A549 (cell line): ENCODE measurements around the gene SUSD3. TPM values are rescaled to one million over a fixed set of nuclear protein-coding genes. Genes with fewer than 3 reads are reported as not detected.
A peak's percentile ranks its signal among the peaks of the same experiment; 100 is the strongest.

Experiments
- ATAC-seq, 2 experiments: fragments of 200-7000 bp in 1 of 2; fragments of >200 bp in 1 of 2; cut with Nextera tagmentation in 1 of 2; cut with Tn5 transposase in 1 of 2; 3 replicates each; pipeline versions ENCODE4 v1.8.0 to v1.9.1; 2018 to 2020; ENCODE audit warnings: mild to moderate bottlenecking in 1 of 2, moderate library complexity in 1 of 2
- CTCF ChIA-PET: fragments of 300-600 bp; sonication (Branson Sonifier 250); formaldehyde crosslinking; extraction: SDS; loops from one replicate; lab custom pipeline; 2021; ENCODE audit warnings: antibody characterized with exemption, inconsistent platforms; lab: Yijun Ruan, JAX
- POLR2A ChIA-PET: fragments of 350-600 bp; formaldehyde crosslinking; extraction: SDS; loops from one replicate; lab custom pipeline; 2021; ENCODE audit warnings: antibody characterized with exemption, inconsistent platforms; lab: Yijun Ruan, JAX
- DNase-seq, 2 experiments: peaks; one replicate each; pipeline versions ENCODE4 v3.0.0 to v3.0.0-alpha.2; 2011 to 2016; ENCODE audit warnings: low read depth in 1 of 2, low spot score in 1 of 2
- FAIRE-seq: peaks from 2 replicates; lab custom pipeline; 2011; peaks lifted over from hg19 to GRCh38; lab: Jason Lieb, UNC
- H3K27ac ChIP-seq, 2 experiments: fragments of >200 bp; sonication (Bioruptor Twin); formaldehyde crosslinking; 3 replicates each; pipeline ENCODE4 v1.5.1; 2016 to 2017
- H3K4me1 ChIP-seq: fragments of >200 bp; sonication (Bioruptor Twin); formaldehyde crosslinking; 3 replicates; pipeline ENCODE4 v1.6.1; 2016
- H3K4me2 ChIP-seq: fragments of >200 bp; sonication (Bioruptor Twin); formaldehyde crosslinking; 3 replicates; pipeline ENCODE4 v1.6.1; 2016
- H3K4me3 ChIP-seq: fragments of >200 bp; sonication (Bioruptor Twin); formaldehyde crosslinking; 3 replicates; pipeline ENCODE4 v1.5.1; 2016
- H3K9me3 ChIP-seq: fragments of >200 bp; sonication (Bioruptor Twin); formaldehyde crosslinking; 3 replicates; pipeline ENCODE4 v1.6.1; 2016
- CBX8 ChIP-seq: fragments of 200-600 bp; sonication (generic); IDR thresholded peaks from 2 replicates; pipeline ENCODE4 v1.6.1; 2016
- FOSB ChIP-seq: fragments of 250-450 bp; sonication (Bioruptor Pico); IDR thresholded peaks from 2 replicates; pipeline ENCODE4 v1.5.0; 2020; ENCODE audit warnings: mild to moderate bottlenecking, moderate library complexity
- FOSL2 ChIP-seq, 2 experiments: fragments of 450-650 bp in 1 of 2; fragments of >200 bp in 1 of 2; sonication (Bioruptor Twin) in 1 of 2; formaldehyde crosslinking; IDR thresholded peaks; 2 replicates each; pipeline versions ENCODE4 v1.5.0 to v1.6.1; 2016 to 2020; ENCODE audit warnings: mild to moderate bottlenecking in 1 of 2, moderate library complexity in 1 of 2
- FOXS1 ChIP-seq: fragments of 250-450 bp; sonication (Bioruptor Pico); IDR thresholded peaks from 2 replicates; pipeline ENCODE4 v1.5.0; 2020; ENCODE audit warnings: mild to moderate bottlenecking, moderate library complexity
- GATA3 ChIP-seq: IDR thresholded peaks from 2 replicates; pipeline ENCODE4 v1.6.1; 2012; ENCODE audit warnings: borderline replicate concordance
- HOXA7 ChIP-seq: fragments of 250-450 bp; sonication (Bioruptor Pico); IDR thresholded peaks from 2 replicates; pipeline ENCODE4 v1.5.0; 2020; ENCODE audit warnings: mild to moderate bottlenecking, moderate library complexity
- HOXB13 ChIP-seq: fragments of 250-450 bp; sonication (Bioruptor Pico); IDR thresholded peaks from 2 replicates; pipeline ENCODE4 v1.5.0; 2020; ENCODE audit warnings: low read depth, mild to moderate bottlenecking, moderate library complexity
- JUN ChIP-seq, 2 experiments: fragments of >200 bp; sonication (Bioruptor Twin); formaldehyde crosslinking; IDR thresholded peaks; 2 replicates in 1 of 2; 3 replicates in 1 of 2; pipeline ENCODE4 v1.6.1; 2016 to 2017
- KDM1A ChIP-seq: fragments of 200-600 bp; sonication (generic); IDR thresholded peaks from 2 replicates; pipeline ENCODE4 v1.6.1; 2016; ENCODE audit warnings: low read depth, mild to moderate bottlenecking
- KDM5A ChIP-seq: fragments of 200-600 bp; sonication (generic); IDR thresholded peaks from 2 replicates; pipeline ENCODE4 v1.6.1; 2016; ENCODE audit warnings: antibody characterized with exemption, mild to moderate bottlenecking
- MYC ChIP-seq: IDR thresholded peaks from 2 replicates; pipeline ENCODE4 v1.6.1; 2012; ENCODE audit warnings: mild to moderate bottlenecking, inconsistent platforms, low read length, improper control_type of control experiment, borderline replicate concordance
- NFE2L2 ChIP-seq: fragments of 150-350 bp; conservative IDR thresholded peaks from 2 replicates; pipeline ENCODE4 v1.6.1; 2014; ENCODE audit warnings: low read length
- POLR2AphosphoS2 ChIP-seq: conservative IDR thresholded peaks from 2 replicates; pipeline ENCODE4 v1.6.1; 2012; ENCODE audit warnings: low read length, improper control_type of control experiment, inconsistent platforms
- RARB ChIP-seq: fragments of 250-450 bp; sonication (Bioruptor Pico); IDR thresholded peaks from 2 replicates; pipeline ENCODE4 v1.8.0; 2021; ENCODE audit warnings: mild to moderate bottlenecking, moderate library complexity
- RCOR1 ChIP-seq: fragments of 150-350 bp; IDR thresholded peaks from 2 replicates; pipeline ENCODE4 v1.6.1; 2014; ENCODE audit warnings: antibody characterized with exemption, low read length, low read depth
- SMC3 ChIP-seq: fragments of >200 bp; sonication (Bioruptor Twin); formaldehyde crosslinking; IDR thresholded peaks from 3 replicates; pipeline ENCODE4 v1.6.1; 2018; ENCODE audit warnings: inconsistent platforms
- ZFP36 ChIP-seq: fragments of 450-650 bp; IDR thresholded peaks from 2 replicates; pipeline ENCODE4 v1.6.1; 2014; ENCODE audit warnings: borderline replicate concordance; ENCODE audit not compliant: partially characterized antibody
- ZNF302 ChIP-seq: fragments of 250-450 bp; sonication (Bioruptor Pico); IDR thresholded peaks from 2 replicates; pipeline ENCODE4 v1.9.0; 2021; ENCODE audit warnings: inconsistent platforms, mild to moderate bottlenecking, moderate library complexity
- WGBS: methylation state at CpG from one replicate; pipeline ENCODE4 v1.1.6; 2017; ENCODE audit errors: missing lambda C conversion rate; 5-methylcytosine and 5-hydroxymethylcytosine counted together
- polyA plus RNA-seq, 4 experiments: library from polyadenylated mRNA; depleted of rRNA in 3 of 4; stranded (reverse); fragments of >200 nt; fragmentation: RNase III in 1 of 4; extraction: RNeasy Plus Mini Kit Qiagen cat#74134 plus additional on column Dnase treatment in 1 of 4; gene quantifications; 2 replicates in 3 of 4; 3 replicates in 1 of 4; pipeline ENCODE4 v1.2.3, GENCODE V29; 2011 to 2017
- TF ChIP-seq, protein P1 (sequence below): IDR thresholded peaks from 2 replicates; pipeline ENCODE4 v1.6.1; 2012; ENCODE audit warnings: low read depth, borderline replicate concordance
- TF ChIP-seq, protein P2 (sequence below): IDR thresholded peaks from 2 replicates; pipeline ENCODE4 v1.6.1; 2012
- TF ChIP-seq, protein P3 (sequence below): fragments of 250-450 bp; sonication (Bioruptor Pico); IDR thresholded peaks from 2 replicates; pipeline ENCODE4 v1.5.0; 2021; ENCODE audit warnings: mild to moderate bottlenecking, moderate library complexity, borderline replicate concordance
- TF ChIP-seq, protein P4 (sequence below): fragments of >200 bp; sonication (Bioruptor Twin); formaldehyde crosslinking; IDR thresholded peaks from 2 replicates; pipeline ENCODE4 v1.6.1; 2016
- TF ChIP-seq, protein P5 (sequence below): fragments of >200 bp; sonication (Bioruptor Twin); formaldehyde crosslinking; IDR thresholded peaks from 3 replicates; pipeline ENCODE4 v1.5.1; 2016

Gene SUSD3
- polyA plus RNA-seq, 2 of the 4 experiments (the other 2 are of a cell fraction) = 0.27 to 0.34 TPM

DNA sequence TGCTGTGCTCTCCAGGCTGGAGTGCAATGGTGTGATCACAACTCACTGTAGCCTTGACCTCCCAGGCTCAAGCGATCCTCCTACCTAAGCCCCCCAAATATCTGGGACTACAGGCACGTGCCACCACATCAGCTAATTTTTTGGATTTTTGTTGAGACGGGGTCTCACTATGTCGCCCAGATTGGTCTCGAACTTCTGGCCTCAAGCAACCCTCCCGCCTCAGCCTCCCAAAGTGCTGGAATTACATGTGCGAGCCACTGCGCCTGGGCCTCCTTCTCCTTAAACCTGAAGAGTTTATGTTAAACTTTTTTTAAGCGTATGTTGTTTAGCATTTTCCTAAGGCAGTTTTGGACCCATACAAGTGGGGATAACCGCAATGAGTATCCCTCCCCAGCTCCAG lies 30.8 kb upstream of the SUSD3 start:
- no peak overlapping the region for H3K4me3 ChIP-seq
- no peak for DNase-seq
- no peaks in the 10 kb centered on the region for H3K4me1 ChIP-seq
- FAIRE-seq = no peak
- ChIA-PET POLR2A (interaction anchor here (0.7 kb wide), 1 partner anchor 1757 kb away, joined by 4 read pairs; no protein-coding TSS in a partner anchor), CTCF (interaction anchor here (1.9 kb wide), 1 partner anchor 24 kb away, joined by 7 read pairs; no protein-coding TSS in a partner anchor)
- no peaks in the 10 kb centered on the region for H3K9me3 ChIP-seq
- no peak overlapping the region for H3K4me2 ChIP-seq
- ATAC-seq = no peak
- TF ChIP-seq SMC3 = no peak
- no peak for TF ChIP-seq HOXA7 (CRISPR knock-in tag)
- no peak for TF ChIP-seq HOXB13 (CRISPR knock-in tag)
- TF ChIP-seq POLR2AphosphoS2 = no peak
- TF ChIP-seq, protein P1, sequence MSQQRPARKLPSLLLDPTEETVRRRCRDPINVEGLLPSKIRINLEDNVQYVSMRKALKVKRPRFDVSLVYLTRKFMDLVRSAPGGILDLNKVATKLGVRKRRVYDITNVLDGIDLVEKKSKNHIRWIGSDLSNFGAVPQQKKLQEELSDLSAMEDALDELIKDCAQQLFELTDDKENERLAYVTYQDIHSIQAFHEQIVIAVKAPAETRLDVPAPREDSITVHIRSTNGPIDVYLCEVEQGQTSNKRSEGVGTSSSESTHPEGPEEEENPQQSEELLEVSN = no peak
- TF ChIP-seq, protein P2, sequence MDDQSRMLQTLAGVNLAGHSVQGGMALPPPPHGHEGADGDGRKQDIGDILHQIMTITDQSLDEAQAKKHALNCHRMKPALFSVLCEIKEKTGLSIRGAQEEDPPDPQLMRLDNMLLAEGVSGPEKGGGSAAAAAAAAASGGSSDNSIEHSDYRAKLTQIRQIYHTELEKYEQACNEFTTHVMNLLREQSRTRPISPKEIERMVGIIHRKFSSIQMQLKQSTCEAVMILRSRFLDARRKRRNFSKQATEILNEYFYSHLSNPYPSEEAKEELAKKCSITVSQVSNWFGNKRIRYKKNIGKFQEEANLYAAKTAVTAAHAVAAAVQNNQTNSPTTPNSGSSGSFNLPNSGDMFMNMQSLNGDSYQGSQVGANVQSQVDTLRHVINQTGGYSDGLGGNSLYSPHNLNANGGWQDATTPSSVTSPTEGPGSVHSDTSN = no peak
- no peak for TF ChIP-seq JUN (IDR thresholded peaks at IDR 0.05)
- TF ChIP-seq, protein P3, sequence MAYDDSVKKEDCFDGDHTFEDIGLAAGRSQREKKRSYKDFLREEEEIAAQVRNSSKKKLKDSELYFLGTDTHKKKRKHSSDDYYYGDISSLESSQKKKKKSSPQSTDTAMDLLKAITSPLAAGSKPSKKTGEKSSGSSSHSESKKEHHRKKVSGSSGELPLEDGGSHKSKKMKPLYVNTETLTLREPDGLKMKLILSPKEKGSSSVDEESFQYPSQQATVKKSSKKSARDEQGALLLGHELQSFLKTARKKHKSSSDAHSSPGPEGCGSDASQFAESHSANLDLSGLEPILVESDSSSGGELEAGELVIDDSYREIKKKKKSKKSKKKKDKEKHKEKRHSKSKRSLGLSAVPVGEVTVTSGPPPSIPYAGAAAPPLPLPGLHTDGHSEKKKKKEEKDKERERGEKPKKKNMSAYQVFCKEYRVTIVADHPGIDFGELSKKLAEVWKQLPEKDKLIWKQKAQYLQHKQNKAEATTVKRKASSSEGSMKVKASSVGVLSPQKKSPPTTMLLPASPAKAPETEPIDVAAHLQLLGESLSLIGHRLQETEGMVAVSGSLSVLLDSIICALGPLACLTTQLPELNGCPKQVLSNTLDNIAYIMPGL (CRISPR knock-in tag) = no peak
- no peak for TF ChIP-seq GATA3
- no peak for TF ChIP-seq RCOR1
- TF ChIP-seq NFE2L2 = no peak
- no peak for TF ChIP-seq CBX8
- 76% methylated on average over 10 of the region's 10 CpGs for WGBS
- H3K27ac ChIP-seq = no peak overlapping the region

DNA sequence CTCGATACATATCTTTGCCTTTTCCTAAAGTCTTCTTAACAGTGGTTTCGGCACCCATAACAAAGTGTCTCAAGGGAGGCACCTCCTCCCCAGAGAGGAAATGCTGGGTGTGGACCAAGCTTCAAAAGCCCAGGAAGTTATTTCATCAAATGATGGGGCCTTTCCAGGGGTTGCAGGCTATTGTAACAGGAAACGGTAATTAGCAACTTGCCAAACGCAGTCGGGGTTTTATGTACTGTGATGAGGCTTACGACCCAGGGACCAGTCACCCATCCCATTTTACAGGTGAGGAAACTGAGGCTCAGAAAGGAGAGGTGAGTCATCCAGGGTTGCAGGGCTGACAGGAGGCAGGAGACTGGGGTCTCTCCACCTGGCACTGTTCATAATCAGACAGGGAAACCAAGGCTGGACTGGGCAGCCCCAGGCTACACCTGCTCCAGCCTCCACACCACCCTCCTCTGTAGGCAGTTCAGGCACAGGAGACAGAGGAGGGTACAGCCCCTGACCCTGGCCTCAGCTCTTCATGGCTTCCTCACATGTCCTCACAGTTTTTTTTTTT lies 30.0 kb upstream of the SUSD3 start:
- POLR2A ChIA-PET = no interaction called here
- no peak for TF ChIP-seq FOXS1
- no peak for TF ChIP-seq FOSL2 (IDR thresholded peaks at IDR 0.05)
- TF ChIP-seq FOSL2 (CRISPR knock-in tag; IDR thresholded peaks at IDR 0.05) = 0 out of 2 replicates have a peak, but pooled peaks have one; percentile 15
- TF ChIP-seq ZFP36 = no peak
- TF ChIP-seq KDM1A = no peak
- no peak for TF ChIP-seq KDM5A
- whole genome bisulfite sequencing = 62% methylated on average over 6 of the region's 6 CpGs
- DNase-seq (no peak), FAIRE-seq (no peak), ATAC-seq (no peak)
- H3K4me3 ChIP-seq = no peak overlapping the region
- no peak overlapping the region for H3K4me2 ChIP-seq
- H3K4me1 ChIP-seq = no peaks in the 10 kb centered on the region
- no peak overlapping the region for H3K27ac ChIP-seq
- no peaks in the 10 kb centered on the region for H3K9me3 ChIP-seq
- CTCF ChIA-PET = interaction anchor here (0.7 to 1.9 kb wide), 2 partner anchors 25 to 203 kb away, joined by 3 to 7 read pairs; no protein-coding TSS in a partner anchor

DNA sequence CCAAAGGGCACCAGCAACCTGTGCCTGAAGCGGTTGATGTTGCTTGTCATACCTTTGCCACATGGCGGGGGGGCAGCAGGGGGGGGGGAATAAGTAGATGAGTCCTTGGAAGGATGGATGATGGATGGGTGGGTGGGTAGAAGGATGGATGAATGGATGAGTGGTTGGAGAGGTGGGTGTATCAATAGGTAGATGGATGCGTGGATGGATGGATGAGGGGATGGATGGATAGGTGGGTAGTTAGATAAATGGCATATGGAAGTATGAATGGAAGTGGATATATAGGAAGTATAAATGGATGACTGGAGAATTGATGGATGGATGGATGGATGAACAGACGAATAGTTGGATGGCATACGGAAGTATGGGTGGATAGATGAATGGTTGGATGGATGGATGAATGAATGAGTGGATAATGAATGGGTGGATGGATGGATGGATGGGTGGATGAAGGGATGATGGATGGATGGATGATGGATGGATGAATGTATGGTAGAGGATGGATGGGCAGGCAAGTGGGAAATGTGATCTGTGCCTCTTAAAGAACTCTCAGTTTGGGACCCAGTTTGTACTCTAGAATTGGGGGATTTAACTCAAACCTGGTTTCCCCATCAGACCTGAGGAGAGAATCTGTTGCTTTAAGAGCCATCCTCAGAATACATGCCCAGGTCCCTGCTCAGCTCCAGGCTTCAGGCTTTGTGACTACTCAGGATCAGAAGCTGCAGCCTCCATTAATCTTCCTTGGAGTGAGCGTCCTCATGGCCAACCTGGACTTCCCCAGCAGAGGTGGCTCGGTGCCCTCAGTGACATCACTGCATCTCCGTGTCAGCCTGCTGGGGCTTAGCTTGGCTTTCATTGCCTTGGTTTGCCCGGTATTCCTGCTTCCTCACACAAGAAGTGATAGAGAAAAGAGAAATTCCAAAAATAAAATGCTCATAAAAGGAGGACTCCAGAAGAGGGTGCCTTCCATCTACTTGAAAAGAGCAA lies 27.6 kb upstream of the SUSD3 start:
- POLR2A ChIA-PET = no interaction called here
- FAIRE-seq (no peak), DNase-seq (no peak), ATAC-seq (no peak)
- H3K9me3 ChIP-seq = no peaks in the 10 kb centered on the region
- no peak overlapping the region for H3K4me3 ChIP-seq
- TF ChIP-seq FOSB (CRISPR knock-in tag) (no peak), MYC (no peak), ZNF302 (CRISPR knock-in tag) (no peak), RARB (CRISPR knock-in tag) (no peak)
- TF ChIP-seq, protein P4, sequence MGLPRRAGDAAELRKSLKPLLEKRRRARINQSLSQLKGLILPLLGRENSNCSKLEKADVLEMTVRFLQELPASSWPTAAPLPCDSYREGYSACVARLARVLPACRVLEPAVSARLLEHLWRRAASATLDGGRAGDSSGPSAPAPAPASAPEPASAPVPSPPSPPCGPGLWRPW = no peak
- TF ChIP-seq, protein P5, sequence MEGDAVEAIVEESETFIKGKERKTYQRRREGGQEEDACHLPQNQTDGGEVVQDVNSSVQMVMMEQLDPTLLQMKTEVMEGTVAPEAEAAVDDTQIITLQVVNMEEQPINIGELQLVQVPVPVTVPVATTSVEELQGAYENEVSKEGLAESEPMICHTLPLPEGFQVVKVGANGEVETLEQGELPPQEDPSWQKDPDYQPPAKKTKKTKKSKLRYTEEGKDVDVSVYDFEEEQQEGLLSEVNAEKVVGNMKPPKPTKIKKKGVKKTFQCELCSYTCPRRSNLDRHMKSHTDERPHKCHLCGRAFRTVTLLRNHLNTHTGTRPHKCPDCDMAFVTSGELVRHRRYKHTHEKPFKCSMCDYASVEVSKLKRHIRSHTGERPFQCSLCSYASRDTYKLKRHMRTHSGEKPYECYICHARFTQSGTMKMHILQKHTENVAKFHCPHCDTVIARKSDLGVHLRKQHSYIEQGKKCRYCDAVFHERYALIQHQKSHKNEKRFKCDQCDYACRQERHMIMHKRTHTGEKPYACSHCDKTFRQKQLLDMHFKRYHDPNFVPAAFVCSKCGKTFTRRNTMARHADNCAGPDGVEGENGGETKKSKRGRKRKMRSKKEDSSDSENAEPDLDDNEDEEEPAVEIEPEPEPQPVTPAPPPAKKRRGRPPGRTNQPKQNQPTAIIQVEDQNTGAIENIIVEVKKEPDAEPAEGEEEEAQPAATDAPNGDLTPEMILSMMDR = no peak
- TF ChIP-seq, protein P2 = no peak
- no peak overlapping the region for H3K27ac ChIP-seq
- no peaks in the 10 kb centered on the region for H3K4me1 ChIP-seq
- CTCF ChIA-PET = interaction anchor here (1.4 kb wide), 1 partner anchor 10 kb away, joined by 3 read pairs; no protein-coding TSS in a partner anchor
- 49% methylated on average over 9 of the region's 9 CpGs for WGBS
- no peak overlapping the region for H3K4me2 ChIP-seq
